ENCODE results near the gene SLC6A19. TPM values are rescaled to one million over a fixed set of nuclear protein-coding genes. Genes with fewer than 3 reads are reported as not detected.
A peak's percentile ranks its signal among the peaks of the same experiment; 100 is the strongest.

The SLC6A19 gene
- total and polyA plus RNA-seq, 2 of the 13 experiments (the other 11 are each of a cell fraction or from before 2014, with no cell fraction given) = 0.02 TPM; not detected in 1

DNA sequence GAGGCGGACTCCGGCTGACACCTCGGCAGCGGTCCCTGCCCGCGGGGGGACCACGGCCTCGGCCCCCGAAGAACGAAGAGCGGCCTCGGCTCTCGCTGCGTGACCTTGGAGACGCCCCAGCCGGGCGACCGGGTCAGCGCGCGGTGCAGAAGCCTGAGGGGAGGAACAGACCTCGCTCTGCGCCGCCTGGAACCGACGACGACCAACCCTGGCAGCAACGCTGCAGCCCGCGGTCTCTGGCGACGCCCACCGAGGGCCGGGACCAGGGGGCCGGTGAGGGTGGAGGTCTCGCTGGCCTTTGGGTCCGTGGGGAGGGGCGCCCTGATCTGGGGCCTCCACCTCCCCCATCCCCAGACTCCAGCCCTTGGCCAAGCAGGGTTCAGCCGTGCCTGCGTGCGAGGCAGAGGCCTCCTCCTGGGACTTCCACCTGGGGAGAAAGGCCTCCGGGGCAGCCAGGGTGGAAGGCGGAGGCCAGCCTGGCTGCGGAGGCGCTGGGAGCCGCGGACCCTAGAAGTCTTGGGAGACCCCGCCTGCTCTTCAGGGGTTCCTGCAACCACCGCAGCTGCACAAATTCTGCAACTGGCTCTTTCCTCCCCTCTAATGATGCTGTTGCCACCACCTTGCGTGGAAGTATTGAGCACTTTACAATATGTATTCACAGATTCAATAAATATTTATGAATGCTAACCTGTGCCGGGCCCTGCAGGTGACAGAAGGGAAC, 45.2 kb upstream of the SLC6A19 start:
- Histone ChIP-seq H3K27me3 (ENCODE audit: control insufficient read depth in 1 of 2, insufficient read depth in 2 of 2, low read length in 2 of 2) (peaks cover 9 to 75% of the 10 kb centered on the region in 2 experiments; a peak in 4 of 5 replicates), H3K4me3 (replicated peaks in 1 of 3; ENCODE audit: insufficient read depth in 1 of 3, low read depth in 2 of 3, low read length in 3 of 3) (peak overlapping the region in 1 of 3 experiments; percentile 37; a peak in 1 of 6 replicates), H3K36me3 (replicated peaks in 1 of 2; ENCODE audit: control insufficient read depth in 1 of 2, insufficient read depth in 2 of 2, low read length in 2 of 2) (no peaks in the 10 kb centered on the region), H3K27ac (ENCODE audit: extremely low read length, insufficient read depth, low read length) (no peak overlapping the region), H4K20me1 (ENCODE audit: insufficient read depth, low read length) (0 out of 2 replicates have a peak, but pooled peaks cover 3% of the 10 kb centered on the region), H3K9me3 (ENCODE audit: low read length) (no peaks in the 10 kb centered on the region), H3K4me1 (ENCODE audit: insufficient read depth, low read length) (peaks cover 59% of the 10 kb centered on the region), H3K4me2 (ENCODE audit: low read depth, low read length) (0 out of 2 replicates have a peak overlapping the region, but pooled peaks have one; percentile 39), H3K79me2 (ENCODE audit: insufficient read depth, low read length) (no peaks in the 10 kb centered on the region), H3K9ac (ENCODE audit: insufficient read depth, low read depth, low read length) (no peak overlapping the region), H2AFZ (ENCODE audit: low read length) (no peak overlapping the region)
- WGBS (ENCODE audit: low lambda C conversion rate) = 68% methylated on average over 4 of the region's 51 CpGs
- POLR2A ChIA-PET = no interaction called here
- FAIRE-seq (no peak), ATAC-seq (peak; percentile 10; the same call in 1 of the 3 replicates), DNase-seq (ENCODE audit: low spot score) (no peak)
- in situ Hi-C loops (cut with HindIII; ENCODE audit: extremely low pct_ligation_motif_present, low pct_unique_long_range_greater_than_20kb) = no loop called here
- CTCF ChIA-PET (ENCODE audit: low intra/inter-chr PET ratio, low total read pairs) = no interaction called here
- intact Hi-C loops (cut with micrococcal nuclease; ENCODE audit: unreplicated experiment) = no loop called here
- BruUV-seq (replicated peaks) = no TSS peak
- TF ChIP-seq, protein P1, sequence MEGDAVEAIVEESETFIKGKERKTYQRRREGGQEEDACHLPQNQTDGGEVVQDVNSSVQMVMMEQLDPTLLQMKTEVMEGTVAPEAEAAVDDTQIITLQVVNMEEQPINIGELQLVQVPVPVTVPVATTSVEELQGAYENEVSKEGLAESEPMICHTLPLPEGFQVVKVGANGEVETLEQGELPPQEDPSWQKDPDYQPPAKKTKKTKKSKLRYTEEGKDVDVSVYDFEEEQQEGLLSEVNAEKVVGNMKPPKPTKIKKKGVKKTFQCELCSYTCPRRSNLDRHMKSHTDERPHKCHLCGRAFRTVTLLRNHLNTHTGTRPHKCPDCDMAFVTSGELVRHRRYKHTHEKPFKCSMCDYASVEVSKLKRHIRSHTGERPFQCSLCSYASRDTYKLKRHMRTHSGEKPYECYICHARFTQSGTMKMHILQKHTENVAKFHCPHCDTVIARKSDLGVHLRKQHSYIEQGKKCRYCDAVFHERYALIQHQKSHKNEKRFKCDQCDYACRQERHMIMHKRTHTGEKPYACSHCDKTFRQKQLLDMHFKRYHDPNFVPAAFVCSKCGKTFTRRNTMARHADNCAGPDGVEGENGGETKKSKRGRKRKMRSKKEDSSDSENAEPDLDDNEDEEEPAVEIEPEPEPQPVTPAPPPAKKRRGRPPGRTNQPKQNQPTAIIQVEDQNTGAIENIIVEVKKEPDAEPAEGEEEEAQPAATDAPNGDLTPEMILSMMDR (CRISPR knock-in tag; IDR thresholded peaks at IDR 0.05) = peak; percentile 20; the same call in 1 of the 2 replicates
- TF ChIP-seq, protein P2, sequence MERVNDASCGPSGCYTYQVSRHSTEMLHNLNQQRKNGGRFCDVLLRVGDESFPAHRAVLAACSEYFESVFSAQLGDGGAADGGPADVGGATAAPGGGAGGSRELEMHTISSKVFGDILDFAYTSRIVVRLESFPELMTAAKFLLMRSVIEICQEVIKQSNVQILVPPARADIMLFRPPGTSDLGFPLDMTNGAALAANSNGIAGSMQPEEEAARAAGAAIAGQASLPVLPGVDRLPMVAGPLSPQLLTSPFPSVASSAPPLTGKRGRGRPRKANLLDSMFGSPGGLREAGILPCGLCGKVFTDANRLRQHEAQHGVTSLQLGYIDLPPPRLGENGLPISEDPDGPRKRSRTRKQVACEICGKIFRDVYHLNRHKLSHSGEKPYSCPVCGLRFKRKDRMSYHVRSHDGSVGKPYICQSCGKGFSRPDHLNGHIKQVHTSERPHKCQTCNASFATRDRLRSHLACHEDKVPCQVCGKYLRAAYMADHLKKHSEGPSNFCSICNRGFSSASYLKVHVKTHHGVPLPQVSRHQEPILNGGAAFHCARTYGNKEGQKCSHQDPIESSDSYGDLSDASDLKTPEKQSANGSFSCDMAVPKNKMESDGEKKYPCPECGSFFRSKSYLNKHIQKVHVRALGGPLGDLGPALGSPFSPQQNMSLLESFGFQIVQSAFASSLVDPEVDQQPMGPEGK (CRISPR knock-in tag; IDR thresholded peaks at IDR 0.05) = 0 out of 2 replicates have a peak, but pooled peaks have one; percentile 14
- TF ChIP-seq, protein P3, sequence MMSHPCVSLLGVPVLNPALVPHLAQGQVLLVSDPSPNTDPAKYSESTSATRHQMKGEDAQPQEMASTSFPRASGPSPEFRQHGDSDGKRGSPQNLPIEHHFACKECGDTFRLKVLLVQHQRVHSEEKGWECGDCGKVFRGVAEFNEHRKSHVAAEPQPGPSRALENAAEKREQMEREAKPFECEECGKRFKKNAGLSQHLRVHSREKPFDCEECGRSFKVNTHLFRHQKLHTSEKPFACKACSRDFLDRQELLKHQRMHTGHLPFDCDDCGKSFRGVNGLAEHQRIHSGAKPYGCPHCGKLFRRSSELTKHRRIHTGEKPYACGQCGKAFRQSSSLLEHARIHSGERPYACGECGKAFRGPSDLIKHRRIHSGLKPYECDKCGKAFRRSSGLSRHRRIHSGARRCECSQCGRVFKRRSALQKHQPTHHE (CRISPR knock-in tag; IDR thresholded peaks at IDR 0.05; ENCODE audit: borderline replicate concordance) = no peak
- TF ChIP-seq ZIK1 (CRISPR knock-in tag; IDR thresholded peaks at IDR 0.05; ENCODE audit: borderline replicate concordance, low read depth) = no peak
- TF ChIP-seq ZNF441 (CRISPR knock-in tag; IDR thresholded peaks at IDR 0.05; ENCODE audit: borderline replicate concordance) = no peak
- TF ChIP-seq, protein P4, sequence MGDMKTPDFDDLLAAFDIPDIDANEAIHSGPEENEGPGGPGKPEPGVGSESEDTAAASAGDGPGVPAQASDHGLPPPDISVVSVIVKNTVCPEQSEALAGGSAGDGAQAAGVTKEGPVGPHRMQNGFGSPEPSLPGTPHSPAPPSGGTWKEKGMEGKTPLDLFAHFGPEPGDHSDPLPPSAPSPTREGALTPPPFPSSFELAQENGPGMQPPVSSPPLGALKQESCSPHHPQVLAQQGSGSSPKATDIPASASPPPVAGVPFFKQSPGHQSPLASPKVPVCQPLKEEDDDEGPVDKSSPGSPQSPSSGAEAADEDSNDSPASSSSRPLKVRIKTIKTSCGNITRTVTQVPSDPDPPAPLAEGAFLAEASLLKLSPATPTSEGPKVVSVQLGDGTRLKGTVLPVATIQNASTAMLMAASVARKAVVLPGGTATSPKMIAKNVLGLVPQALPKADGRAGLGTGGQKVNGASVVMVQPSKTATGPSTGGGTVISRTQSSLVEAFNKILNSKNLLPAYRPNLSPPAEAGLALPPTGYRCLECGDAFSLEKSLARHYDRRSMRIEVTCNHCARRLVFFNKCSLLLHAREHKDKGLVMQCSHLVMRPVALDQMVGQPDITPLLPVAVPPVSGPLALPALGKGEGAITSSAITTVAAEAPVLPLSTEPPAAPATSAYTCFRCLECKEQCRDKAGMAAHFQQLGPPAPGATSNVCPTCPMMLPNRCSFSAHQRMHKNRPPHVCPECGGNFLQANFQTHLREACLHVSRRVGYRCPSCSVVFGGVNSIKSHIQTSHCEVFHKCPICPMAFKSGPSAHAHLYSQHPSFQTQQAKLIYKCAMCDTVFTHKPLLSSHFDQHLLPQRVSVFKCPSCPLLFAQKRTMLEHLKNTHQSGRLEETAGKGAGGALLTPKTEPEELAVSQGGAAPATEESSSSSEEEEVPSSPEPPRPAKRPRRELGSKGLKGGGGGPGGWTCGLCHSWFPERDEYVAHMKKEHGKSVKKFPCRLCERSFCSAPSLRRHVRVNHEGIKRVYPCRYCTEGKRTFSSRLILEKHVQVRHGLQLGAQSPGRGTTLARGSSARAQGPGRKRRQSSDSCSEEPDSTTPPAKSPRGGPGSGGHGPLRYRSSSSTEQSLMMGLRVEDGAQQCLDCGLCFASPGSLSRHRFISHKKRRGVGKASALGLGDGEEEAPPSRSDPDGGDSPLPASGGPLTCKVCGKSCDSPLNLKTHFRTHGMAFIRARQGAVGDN (CRISPR knock-in tag; IDR thresholded peaks at IDR 0.05) = peak; percentile 24; the same call in 1 of the 2 replicates
- peak; percentile 70; the same call in 1 of the 2 replicates for TF ChIP-seq EZH2 (conservative IDR thresholded peaks at IDR 0.05; ENCODE audit: low read depth, low read length)
- no peak for TF ChIP-seq ARNTL (CRISPR knock-in tag; IDR thresholded peaks at IDR 0.05)

All from HepG2 (cell line).